Hematopoietic multipotent progenitor cell treated with erythropoietin and hydrocortisone succinate and interleukin-3 and kit ligand, for 8 days (in vitro differentiated cells): ENCODE results near the gene RIF1.

ENCODE experiments used
- DNase-seq: peaks from one replicate; pipeline ENCODE4 v3.0.0-alpha.2; 2015

RIF1 gene, protein sequence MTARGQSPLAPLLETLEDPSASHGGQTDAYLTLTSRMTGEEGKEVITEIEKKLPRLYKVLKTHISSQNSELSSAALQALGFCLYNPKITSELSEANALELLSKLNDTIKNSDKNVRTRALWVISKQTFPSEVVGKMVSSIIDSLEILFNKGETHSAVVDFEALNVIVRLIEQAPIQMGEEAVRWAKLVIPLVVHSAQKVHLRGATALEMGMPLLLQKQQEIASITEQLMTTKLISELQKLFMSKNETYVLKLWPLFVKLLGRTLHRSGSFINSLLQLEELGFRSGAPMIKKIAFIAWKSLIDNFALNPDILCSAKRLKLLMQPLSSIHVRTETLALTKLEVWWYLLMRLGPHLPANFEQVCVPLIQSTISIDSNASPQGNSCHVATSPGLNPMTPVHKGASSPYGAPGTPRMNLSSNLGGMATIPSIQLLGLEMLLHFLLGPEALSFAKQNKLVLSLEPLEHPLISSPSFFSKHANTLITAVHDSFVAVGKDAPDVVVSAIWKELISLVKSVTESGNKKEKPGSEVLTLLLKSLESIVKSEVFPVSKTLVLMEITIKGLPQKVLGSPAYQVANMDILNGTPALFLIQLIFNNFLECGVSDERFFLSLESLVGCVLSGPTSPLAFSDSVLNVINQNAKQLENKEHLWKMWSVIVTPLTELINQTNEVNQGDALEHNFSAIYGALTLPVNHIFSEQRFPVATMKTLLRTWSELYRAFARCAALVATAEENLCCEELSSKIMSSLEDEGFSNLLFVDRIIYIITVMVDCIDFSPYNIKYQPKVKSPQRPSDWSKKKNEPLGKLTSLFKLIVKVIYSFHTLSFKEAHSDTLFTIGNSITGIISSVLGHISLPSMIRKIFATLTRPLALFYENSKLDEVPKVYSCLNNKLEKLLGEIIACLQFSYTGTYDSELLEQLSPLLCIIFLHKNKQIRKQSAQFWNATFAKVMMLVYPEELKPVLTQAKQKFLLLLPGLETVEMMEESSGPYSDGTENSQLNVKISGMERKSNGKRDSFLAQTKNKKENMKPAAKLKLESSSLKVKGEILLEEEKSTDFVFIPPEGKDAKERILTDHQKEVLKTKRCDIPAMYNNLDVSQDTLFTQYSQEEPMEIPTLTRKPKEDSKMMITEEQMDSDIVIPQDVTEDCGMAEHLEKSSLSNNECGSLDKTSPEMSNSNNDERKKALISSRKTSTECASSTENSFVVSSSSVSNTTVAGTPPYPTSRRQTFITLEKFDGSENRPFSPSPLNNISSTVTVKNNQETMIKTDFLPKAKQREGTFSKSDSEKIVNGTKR (N-terminal part only)

DNA sequence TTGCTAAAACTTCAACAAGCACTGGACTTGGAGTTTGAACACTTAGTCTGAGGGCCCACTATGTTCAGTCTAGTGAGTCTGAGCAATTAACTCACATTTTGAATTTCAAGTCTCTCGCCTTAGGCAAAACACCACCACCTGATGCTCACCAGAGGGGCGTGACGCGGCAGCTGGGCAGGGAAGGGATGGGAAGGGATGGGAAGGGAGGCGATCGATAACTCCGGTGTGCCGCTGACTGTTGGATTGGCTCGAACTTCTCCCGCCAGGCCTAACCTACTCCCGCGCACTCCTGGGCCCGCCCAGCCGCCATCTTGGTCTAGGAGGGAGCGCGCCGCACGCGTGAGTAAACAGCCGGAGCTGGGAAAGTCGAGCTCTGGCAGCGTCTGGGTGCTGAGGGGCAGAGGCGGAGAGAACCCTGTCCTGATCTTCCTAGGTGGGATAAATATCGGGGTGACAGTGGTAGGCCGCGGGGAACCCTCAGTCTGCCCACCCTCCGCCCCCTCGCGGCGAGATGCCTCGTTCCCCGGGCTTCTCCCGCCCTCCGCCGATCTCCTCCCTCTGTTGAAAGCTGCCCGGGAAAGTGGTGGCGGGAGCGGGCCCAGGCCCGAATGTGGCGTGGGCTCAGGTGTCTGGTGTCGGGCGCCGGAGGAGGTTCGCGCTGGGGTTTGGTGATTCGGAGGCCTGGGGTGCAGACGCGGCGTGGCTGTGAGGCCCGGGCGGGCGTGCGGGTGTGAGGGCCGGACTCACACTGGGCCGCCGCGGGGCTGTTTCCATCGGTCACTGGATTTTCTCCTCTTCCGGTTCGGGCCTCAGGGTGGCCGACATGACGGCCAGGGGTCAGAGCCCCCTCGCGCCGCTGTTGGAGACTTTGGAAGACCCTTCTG, at the start of gene RIF1:
Gene RIF1, plus strand, starts transcription at position 302 of the 884 bp plus-strand sequence. Its CDS starts 522 bp downstream, at position 824.
- DNase-seq, result peak; percentile 95

- no peak for DNase-seq
Measured at GRCh38 chr2:151361674-151362370, 47.9 kb upstream of the RIF1 start.

- DNase-seq, result no peak
Measured at GRCh38 chr2:151363709-151364108, 46.0 kb upstream of the RIF1 start.

GRCh38 chr2:151367571-151367970, 42.1 kb upstream of the RIF1 start:
- no peak for DNase-seq

GRCh38 chr2:151374436-151374835, 35.3 kb upstream of the RIF1 start:
- peak; percentile 79 for DNase-seq

GRCh38 chr2:151379169-151379568, 30.5 kb upstream of the RIF1 start:
- DNase-seq, result no peak

- peak; percentile 94 for DNase-seq
Measured at GRCh38 chr2:151380580-151381235, 29.0 kb upstream of the RIF1 start.

GRCh38 chr2:151381266-151381665, 28.4 kb upstream of the RIF1 start:
- DNase-seq, result no peak

GRCh38 chr2:151388011-151388410, 21.7 kb upstream of the RIF1 start:
- no peak for DNase-seq

DNA sequence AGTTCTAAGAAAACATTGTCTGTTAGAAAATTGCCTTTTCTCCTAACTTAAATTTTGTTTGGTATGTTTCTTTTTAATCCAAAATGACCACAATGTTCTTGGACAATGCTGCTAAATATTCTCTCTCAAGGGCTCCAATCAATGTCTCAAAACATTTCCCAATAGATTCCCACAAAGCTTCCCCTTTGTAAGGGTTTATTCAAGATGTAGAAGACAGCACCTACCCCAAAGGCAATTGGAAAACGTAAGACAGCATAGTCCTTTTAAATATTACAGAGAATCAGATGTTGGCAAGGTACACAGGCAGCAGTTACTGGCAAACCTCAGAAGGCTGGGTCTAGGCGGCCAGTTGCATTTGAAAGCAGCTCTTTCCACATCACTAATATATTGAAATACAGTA, 18.3 kb upstream of the RIF1 start:
- DNase-seq, result no peak

DNA sequence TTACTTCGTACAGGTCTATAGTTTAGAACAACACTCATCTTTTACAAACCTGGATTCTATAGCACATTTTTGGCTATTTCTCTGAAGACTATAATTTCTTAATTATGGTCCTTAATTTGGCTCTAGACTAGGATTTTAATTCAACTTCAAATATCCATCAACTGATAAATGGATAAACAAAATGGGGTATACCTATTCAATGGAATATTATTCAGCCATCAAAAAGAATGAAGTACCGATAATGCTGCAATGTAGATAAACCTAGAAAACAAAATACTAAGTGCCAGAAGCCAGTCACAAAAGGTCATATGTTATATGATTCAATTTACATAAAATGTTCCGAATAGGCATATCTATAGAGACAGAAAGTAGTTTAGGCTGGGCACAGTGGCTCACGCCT, 15.2 kb upstream of the RIF1 start:
- DNase-seq, result no peak

DNA sequence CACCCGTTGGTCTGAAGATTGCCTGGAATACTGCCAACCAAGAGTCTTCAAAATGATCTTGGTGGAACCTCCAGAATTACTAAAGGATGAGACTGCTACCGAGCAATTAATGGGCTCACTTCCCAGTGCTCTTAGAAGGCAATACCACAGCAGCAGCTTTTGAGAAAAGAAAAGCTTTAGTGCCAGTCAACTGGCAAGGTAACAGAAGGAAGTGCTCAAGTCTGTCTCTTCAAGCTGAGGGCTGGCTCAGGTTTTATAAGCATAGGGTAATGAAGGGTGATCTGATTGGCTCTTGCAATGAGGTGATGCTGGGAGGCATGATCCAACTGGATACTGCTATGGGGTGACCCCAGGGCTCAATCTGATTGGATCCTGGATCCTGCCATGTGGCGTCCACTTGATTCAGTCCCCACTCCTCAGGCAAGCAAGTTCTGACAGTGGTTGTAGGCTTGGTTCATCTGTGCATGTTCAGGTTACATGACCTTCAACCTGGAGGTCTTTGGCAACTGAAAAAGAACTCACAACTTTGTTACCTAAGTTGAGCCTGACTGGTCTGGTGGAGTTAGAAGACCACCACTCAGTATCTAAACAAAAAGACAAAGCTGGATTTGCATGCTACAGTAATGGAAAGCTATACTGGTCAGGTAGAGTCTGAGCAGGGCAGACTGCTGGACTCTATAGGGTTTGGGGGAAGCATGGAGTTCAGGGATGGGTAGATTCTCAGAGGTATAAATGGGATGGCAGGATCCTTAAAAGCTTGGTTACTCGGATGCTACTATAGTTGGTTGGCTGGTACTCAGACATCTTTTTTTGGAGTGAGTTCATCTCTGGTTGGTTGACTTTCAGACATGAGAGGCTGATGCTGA, 14.0 kb upstream of the RIF1 start:
- peak; percentile 41 for DNase-seq

- peak; percentile 76 for DNase-seq
Measured at GRCh38 chr2:151399981-151400380, 9.7 kb upstream of the RIF1 start.

GRCh38 chr2:151401149-151401548, 8.6 kb upstream of the RIF1 start:
- no peak for DNase-seq

GRCh38 chr2:151403914-151404313, 5.8 kb upstream of the RIF1 start:
- peak; percentile 87 for DNase-seq

DNA sequence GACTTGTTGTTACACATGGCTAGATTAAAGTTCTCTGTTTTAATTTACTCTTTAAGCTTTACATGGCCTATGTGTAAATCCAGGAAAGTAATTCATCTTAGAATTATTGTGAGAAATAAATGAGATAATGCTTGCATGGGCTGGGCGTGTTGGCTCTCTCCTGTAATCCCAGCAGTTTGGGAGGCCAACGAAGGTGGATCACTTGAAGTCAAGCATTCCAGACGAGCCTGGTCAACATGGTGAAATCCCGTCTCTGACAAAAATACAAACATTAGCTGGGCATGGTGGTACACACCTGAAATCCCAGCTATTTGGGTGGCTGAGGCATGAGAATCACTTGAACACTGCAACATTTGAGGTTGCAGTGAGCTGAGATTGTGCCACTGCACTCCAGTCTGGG, 4.3 kb upstream of the RIF1 start:
- no peak for DNase-seq

GRCh38 chr2:151407281-151407680, 2.4 kb upstream of the RIF1 start:
- no peak for DNase-seq

GRCh38 chr2:151408788-151409600, 708 bp upstream of the RIF1 start:
- no peak for DNase-seq

DNA sequence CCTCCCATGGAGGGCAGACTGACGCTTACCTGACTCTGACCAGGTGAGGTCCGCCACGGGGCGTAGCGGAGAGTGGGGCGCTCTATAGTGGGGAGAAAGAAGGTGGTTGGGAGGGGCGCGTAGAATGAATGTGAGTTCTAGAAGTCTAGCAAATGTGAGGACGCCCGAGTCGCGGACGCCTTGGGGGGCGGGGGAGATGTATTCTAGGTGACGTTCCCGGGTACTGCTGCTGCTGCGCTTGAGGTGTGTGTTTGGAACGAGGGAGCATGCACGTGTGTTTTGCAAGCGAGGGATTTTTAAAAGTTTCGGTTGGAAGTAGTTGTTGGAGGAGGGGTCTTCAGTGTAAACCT, 758 bp downstream of the RIF1 start:
- DNase-seq, result peak; percentile 67
